KMS-11 (cell line): ENCODE data around the gene KATNB1.

Experiments used
- H2AFZ ChIP-seq: fragments of 200-600 bp; sonication (generic); 2 replicates; pipeline ENCODE4 v1.6.1; 2016; ENCODE audit warnings: antibody characterized with exemption, mixed run types, low read depth
- H3K27ac ChIP-seq: fragments of 200-600 bp; sonication (generic); 2 replicates; pipeline ENCODE4 v1.6.1; 2016; ENCODE audit warnings: mild to moderate bottlenecking, mixed run types
- H3K27me3 ChIP-seq: fragments of 200-600 bp; sonication (generic); 2 replicates; pipeline ENCODE4 v1.6.1; 2017; ENCODE audit warnings: mild to moderate bottlenecking, low read depth, mixed run types, moderate library complexity; ENCODE audit not compliant: insufficient read depth
- H3K36me3 ChIP-seq: fragments of 200-600 bp; sonication (generic); 2 replicates; pipeline ENCODE4 v1.6.1; 2017; ENCODE audit warnings: mild to moderate bottlenecking, mixed run types; ENCODE audit not compliant: insufficient read depth
- H3K4me1 ChIP-seq: fragments of 200-600 bp; sonication (generic); 2 replicates; pipeline ENCODE4 v1.6.1; 2016; ENCODE audit warnings: mild to moderate bottlenecking, low read depth, mixed run types; ENCODE audit not compliant: poor library complexity, severe bottlenecking
- H3K4me2 ChIP-seq: fragments of 200-600 bp; sonication (generic); 2 replicates; pipeline ENCODE4 v1.7.0; 2016; ENCODE audit warnings: mild to moderate bottlenecking, mixed run types
- H3K4me3 ChIP-seq: fragments of 200-600 bp; sonication (generic); IDR thresholded peaks from 2 replicates; pipeline ENCODE4 v1.6.1; 2017; ENCODE audit warnings: low read depth, low read length, mixed read lengths; ENCODE audit not compliant: insufficient read depth
- H3K79me2 ChIP-seq: fragments of 200-600 bp; sonication (generic); 2 replicates; pipeline ENCODE4 v1.6.1; 2016; ENCODE audit warnings: low read depth, mixed run types; ENCODE audit not compliant: insufficient read depth
- H3K9ac ChIP-seq: fragments of 200-600 bp; sonication (generic); 2 replicates; pipeline ENCODE4 v1.6.1; 2016; ENCODE audit warnings: mild to moderate bottlenecking, mixed run types
- H4K20me1 ChIP-seq: fragments of 200-600 bp; sonication (generic); 2 replicates; pipeline ENCODE4 v1.6.1; 2016; ENCODE audit warnings: mild to moderate bottlenecking, mixed run types; ENCODE audit not compliant: insufficient read depth
- TF ChIP-seq, protein P1 (sequence below): fragments of 200-600 bp; sonication (generic); conservative IDR thresholded peaks from 2 replicates; pipeline ENCODE4 v1.6.1; 2017; ENCODE audit warnings: low read depth, mild to moderate bottlenecking, antibody characterized with exemption, low read length, moderate library complexity, mixed read lengths

KATNB1 gene

DNA sequence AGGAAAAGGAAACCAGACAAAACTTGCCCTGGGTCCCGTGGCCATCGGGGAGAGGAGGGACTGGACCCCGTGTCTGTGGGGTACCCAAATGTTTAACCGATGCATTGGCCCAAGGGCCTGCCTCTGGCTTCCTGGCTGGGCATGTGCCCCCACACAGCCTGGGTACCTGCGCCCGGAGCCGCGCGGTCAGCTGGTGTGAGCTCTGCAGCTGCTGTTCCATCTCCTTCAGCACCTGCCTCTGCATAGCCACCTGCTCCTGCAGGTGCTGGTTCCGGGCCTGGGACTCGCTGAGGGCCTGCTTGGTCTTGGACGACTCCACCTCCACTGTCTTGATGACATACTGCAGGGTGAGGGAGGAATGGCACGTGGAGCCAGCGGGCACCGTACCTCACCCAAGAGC lies 34.8 kb downstream of the KATNB1 start:
- H4K20me1 ChIP-seq: no peaks in the 10 kb centered on the region
- H3K9ac ChIP-seq: no peak overlapping the region
- no peaks in the 10 kb centered on the region for H3K27me3 ChIP-seq
- no peak overlapping the region for H3K27ac ChIP-seq
- H3K4me3 ChIP-seq: no peak overlapping the region
- no peak overlapping the region for H2AFZ ChIP-seq
- H3K79me2 ChIP-seq: no peaks in the 10 kb centered on the region
- H3K4me2 ChIP-seq: no peak overlapping the region
- no peaks in the 10 kb centered on the region for H3K4me1 ChIP-seq
- H3K36me3 ChIP-seq: no peaks in the 10 kb centered on the region
- TF ChIP-seq, protein P1, sequence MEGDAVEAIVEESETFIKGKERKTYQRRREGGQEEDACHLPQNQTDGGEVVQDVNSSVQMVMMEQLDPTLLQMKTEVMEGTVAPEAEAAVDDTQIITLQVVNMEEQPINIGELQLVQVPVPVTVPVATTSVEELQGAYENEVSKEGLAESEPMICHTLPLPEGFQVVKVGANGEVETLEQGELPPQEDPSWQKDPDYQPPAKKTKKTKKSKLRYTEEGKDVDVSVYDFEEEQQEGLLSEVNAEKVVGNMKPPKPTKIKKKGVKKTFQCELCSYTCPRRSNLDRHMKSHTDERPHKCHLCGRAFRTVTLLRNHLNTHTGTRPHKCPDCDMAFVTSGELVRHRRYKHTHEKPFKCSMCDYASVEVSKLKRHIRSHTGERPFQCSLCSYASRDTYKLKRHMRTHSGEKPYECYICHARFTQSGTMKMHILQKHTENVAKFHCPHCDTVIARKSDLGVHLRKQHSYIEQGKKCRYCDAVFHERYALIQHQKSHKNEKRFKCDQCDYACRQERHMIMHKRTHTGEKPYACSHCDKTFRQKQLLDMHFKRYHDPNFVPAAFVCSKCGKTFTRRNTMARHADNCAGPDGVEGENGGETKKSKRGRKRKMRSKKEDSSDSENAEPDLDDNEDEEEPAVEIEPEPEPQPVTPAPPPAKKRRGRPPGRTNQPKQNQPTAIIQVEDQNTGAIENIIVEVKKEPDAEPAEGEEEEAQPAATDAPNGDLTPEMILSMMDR: no peak

DNA sequence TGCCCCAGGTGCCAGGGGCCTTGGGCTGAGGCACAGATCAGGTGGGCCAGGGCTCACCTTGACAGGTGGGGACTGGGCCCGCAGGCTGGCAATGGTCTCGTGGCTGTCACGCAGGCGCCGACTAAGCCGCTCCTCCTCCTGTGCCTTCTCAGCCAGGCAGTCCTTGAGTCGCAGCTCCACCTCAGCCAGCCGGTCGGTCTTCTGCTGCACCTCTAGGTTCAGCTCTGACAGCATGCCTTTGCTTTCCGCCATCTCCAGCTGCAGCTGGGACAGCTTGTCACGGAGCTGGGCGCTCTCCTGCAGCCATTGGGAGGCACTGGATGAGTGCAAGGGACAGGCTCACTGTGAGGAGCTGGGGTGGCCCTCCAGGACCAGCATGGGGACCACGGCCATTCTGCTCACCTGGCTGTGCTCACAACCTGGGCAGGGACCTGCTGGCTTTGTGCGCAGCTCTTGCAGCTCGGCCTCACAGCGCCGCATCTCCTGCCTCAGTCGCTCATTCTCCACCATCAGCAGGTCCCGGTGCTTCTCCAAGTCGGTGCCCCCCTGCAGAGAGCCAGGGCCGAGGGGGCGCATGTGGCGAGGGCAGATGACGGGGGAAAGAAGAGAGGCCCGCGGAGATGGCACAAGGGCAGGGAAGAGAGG lies 35.7 kb downstream of the KATNB1 start:
- no peak overlapping the region for H3K27ac ChIP-seq
- H3K9ac ChIP-seq: no peak overlapping the region
- no peak overlapping the region for H3K4me2 ChIP-seq
- no peak overlapping the region for H3K4me3 ChIP-seq
- H3K36me3 ChIP-seq: no peaks in the 10 kb centered on the region
- no peaks in the 10 kb centered on the region for H3K4me1 ChIP-seq
- no peaks in the 10 kb centered on the region for H3K79me2 ChIP-seq
- H2AFZ ChIP-seq: no peak overlapping the region
- TF ChIP-seq, protein P1: no peak
- H4K20me1 ChIP-seq: no peaks in the 10 kb centered on the region
- H3K27me3 ChIP-seq: no peaks in the 10 kb centered on the region

DNA sequence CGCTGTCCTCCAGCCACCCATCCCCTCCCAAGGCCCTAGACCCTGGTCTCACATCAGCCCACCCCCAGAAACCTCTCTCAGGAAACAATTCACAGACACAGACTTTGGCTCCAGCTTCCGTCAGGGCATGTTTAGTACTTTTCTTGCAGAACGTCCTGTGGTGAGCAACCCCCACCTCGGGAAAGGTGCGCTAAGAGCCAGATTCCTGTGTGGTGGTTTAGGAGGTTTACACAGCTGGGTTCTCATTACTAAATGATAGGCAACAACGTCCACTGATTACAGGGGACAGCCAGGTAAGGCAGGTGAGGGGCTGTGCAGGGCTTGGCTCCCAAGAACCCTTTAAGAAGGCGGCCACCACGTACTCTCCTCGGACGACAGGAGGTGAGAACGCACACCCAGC lies 37.4 kb downstream of the KATNB1 start:
- no peaks in the 10 kb centered on the region for H3K27me3 ChIP-seq
- H3K79me2 ChIP-seq: no peaks in the 10 kb centered on the region
- H3K9ac ChIP-seq: no peak overlapping the region
- H3K4me2 ChIP-seq: no peak overlapping the region
- TF ChIP-seq, protein P1: no peak
- H2AFZ ChIP-seq: no peak overlapping the region
- no peak overlapping the region for H3K4me3 ChIP-seq
- no peaks in the 10 kb centered on the region for H4K20me1 ChIP-seq
- no peak overlapping the region for H3K27ac ChIP-seq
- H3K4me1 ChIP-seq: no peaks in the 10 kb centered on the region
- H3K36me3 ChIP-seq: no peaks in the 10 kb centered on the region

DNA sequence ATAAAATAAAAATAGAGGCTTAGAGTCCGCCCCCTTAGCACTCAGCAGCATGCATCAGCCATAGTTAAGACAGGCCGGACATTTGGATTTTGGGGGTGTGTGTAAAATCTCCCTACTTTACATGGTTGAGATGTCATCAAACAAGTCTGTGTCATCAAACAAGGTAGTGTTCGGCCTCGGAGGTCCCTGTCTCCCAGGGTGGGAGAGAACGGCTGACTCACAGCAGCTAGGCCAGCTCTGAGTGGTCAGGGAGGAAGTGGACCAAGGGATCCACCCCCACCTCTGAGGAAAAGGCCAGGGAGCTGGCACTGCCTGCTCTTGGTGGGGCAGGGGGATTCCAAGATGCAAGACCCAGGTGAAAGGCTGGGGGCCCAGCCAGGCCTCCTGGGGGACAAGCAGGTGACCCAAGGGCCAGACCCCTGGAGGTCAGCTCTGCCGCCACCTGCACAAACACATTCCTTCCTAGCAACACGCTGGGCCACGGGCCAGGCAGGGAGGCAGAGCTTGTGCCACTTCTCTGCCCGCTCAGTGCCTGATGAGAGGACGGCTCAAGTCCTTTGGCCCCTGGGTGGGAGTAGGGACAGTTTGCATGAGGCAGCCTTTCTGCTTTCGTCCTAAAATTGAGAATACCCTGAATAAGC lies 38.2 kb downstream of the KATNB1 start:
- TF ChIP-seq, protein P1: no peak

More for the DNA sequence above, 38.2 kb downstream of the KATNB1 start:
- no peaks in the 10 kb centered on the region for H3K36me3 ChIP-seq
- no peak overlapping the region for H3K9ac ChIP-seq
- no peak overlapping the region for H2AFZ ChIP-seq
- H3K4me2 ChIP-seq: no peak overlapping the region
- no peak overlapping the region for H3K27ac ChIP-seq
- H4K20me1 ChIP-seq: no peaks in the 10 kb centered on the region
- no peaks in the 10 kb centered on the region for H3K4me1 ChIP-seq
- H3K79me2 ChIP-seq: no peaks in the 10 kb centered on the region
- H3K27me3 ChIP-seq: no peaks in the 10 kb centered on the region
- H3K4me3 ChIP-seq: no peak overlapping the region
